NCI-H128 (cell line): ENCODE data around the gene LRCH1.

Source experiments
- DNase-seq: peaks from one replicate; lab custom pipeline; 2025; ENCODE audit not compliant: unreplicated experiment; lab: John Stamatoyannopoulos, UW

The LRCH1 gene

DNA sequence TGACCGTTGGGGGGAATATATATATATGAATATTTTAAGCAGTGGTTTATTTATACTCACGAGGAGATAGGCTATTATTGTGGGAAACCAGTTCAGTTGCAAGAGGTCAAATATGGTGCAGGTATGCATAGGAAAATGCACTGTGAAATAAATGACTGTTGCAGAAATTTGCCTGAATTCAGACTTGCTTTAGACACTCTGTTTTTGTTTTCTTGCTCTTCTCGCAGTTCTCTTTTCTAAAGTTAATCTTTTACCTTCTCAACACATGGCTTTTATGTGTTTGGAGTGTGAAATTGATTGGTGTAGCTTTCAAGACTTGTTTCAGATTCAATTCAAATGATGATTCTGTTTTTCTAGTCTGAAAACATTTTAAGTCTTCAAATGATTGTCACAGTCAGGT, 109.7 kb downstream of the LRCH1 start:
- no peak for DNase-seq

DNA sequence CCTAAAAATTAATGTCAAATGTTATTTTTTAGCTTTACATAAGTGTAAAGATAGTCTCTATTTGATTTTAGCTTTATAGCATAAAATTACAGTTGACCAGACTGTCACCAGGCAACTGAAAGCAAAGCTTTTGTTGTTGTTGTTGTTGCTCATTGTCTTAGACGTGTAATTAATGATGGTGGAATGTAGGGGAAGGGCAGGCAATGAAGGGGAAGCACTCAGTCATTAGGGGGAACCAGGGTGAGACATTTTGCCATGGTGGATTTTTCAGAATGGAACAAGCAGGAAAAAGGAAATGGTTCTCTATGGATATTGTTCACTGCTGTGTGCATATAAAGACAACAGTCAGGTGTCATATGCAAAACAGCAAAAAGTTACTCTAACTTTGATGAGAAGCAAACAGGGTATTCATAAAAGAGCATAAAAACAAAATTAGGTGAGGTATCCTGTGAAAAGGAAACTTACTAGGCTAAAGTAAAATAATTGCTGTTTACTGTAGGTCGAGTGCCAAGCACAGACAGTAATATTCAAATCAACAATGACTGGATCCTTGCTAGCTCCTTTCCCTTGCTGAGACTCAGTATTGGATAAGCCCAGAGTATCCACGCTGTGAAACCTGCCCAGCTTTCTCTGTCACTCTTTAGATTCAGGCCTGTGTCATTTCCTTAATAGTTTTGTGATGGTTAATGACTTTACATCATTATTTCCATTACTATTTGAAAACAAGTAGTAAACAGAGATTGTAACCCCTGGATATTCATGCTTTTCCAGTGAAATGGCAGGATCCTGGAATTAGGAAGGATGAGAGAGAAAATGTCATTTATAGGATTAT, 110.5 kb downstream of the LRCH1 start:
- no peak for DNase-seq

DNA sequence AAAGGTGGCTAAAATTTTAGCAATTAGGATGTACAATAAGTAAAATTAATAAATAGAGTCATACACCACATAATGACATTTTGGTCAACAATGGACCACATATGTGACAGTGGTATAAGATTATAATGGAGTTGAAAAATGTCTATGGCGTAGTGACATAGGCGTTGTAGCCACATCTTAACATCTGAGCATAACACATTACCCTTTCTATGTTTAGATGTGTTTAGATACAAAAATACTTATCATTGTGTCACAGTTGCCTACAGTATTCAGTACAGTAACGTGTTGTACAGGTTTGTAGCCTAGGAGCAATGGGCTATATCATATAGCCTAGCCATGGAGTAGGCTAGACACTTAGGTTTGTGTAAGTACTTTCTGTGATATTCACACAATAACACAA, 111.2 kb downstream of the LRCH1 start:
- no peak for DNase-seq

DNA sequence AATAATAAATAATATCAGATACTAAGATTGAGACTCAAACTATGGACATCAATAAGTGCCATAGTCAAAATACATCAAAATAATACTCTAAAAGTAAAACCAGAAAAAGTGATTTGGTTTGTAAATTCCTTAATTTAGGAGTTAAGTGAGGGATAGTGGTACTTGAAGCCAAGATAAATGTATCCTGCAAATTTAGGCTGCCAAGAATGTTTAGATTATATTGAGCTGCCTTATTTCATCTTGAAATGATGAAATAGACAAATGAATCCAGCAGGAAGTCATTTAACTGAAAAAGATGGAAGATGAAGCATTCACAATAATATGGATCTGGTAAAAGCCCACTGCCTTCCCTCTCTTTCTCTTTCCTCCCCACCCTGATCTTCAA, 112.3 kb downstream of the LRCH1 start:
- no peak for DNase-seq

DNA sequence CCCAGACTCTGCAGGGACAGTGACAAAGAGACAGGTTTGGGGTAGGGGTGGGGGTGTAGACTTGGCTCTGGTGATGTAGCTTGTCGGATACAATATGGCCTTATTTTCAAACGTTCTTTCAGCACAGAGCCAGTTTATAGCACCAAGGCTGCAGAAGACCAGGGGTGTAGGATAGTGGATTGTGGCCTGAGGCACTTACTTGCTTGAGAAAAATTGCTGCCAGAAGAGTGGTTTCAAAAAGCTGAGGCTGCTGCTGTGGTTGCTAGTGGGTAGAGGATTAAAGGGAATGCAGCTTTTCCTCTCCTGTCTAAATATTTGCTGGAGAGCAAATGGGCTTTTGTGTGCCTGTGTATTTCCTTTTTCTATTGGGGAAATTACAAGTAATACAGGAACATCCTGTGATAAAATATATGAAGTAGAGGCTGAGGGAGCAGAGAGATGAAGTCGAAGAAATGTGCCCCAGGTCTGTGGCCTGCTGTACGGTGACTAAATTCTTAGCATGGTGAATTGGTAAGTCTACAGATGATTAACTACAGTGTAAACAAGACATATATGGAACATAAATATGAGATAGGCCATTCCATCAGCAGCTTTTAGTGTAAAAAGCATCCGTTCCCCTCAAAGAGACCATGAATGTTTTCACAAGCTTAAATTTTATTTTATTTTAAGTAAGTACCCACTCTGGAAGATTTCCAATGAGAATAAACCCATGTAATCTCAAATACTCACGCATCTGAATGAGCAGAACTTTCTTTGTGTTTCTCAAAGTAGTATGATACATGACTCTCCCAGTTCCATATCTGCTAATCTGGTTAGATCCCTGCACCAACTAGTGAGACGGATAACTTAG, 112.9 kb downstream of the LRCH1 start:
- DNase-seq: no peak

DNA sequence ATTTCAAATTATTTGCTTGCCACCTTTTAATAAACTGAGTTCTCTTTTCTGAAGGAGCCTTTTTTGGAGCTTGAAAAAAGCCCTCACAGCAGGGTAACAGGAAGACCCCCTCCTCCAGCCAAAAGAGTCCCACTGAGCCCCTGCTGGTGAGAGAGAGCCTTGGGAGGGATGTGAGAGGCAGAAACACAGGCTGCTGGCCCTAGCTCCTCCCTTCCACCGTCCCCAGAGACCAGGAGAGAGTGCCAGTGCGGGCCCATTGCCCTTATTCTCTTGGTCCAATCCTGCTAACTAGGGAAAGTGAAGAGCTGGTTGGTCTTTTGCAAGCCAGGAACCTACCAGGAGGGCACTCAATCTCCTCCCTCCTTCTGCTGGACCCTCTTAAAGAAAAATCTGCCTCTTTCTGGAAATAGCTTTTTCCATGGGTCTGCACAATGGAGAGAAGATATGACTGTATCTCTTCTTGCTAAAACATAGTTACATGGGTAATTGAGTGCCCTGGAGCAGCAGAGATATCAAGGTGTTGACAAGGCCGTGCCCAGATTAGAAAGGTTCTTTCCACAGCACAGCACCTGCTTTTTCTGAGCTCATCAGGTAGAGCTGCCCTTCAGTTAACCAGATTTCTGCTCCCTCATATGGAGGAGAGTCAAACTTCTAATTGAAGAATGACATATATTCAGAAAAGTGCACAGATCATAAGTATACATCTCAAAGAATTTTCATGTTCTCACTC, 113.9 kb downstream of the LRCH1 start:
- DNase-seq: no peak

DNA sequence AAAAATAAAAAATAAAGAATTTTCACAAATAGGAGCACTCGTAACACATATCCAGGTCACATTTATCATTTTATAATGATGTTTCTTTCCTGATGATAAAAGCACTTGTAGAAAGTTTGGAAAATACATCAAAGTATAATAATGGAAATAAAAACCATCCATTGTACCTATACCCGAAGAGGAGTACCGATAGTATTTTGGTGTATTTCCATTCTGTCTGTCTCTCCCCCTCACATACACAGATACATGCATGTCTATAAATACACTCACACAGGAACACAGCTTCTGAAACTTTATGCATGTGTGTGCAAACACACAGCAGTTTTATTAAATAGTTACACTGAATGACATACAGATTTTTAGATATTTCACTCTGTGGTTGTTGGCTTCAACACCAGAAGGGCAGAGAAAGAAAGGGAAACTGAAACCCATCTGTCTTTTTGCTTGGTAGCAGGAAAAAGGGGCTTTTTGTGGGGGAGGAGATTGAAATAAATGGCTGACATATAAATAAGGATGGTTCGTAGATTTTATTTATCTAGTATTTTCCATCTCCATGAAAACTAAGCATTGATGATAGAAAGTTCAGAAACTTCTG, 114.8 kb downstream of the LRCH1 start:
- no peak for DNase-seq

DNA sequence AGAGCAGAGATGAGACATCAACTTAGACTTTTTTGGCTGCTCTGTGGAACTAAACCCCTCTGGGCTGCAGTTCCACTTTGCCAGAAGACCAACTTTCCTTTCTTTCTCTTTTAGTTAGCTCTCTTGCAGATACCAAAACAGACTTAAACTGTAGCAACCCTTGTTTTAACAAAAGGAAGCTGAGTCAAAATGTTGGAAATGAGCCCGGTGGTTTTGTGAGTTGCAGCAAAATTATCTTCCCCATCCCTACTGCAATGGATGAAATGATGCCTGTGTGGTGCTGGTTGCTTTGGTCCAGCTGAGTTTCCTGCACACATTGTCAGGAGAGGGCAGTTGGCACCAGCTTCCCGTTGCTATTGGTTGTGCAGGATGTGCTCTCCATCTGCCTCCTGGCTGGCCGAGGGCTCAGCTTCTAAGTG, 115.3 kb downstream of the LRCH1 start:
- no peak for DNase-seq

DNA sequence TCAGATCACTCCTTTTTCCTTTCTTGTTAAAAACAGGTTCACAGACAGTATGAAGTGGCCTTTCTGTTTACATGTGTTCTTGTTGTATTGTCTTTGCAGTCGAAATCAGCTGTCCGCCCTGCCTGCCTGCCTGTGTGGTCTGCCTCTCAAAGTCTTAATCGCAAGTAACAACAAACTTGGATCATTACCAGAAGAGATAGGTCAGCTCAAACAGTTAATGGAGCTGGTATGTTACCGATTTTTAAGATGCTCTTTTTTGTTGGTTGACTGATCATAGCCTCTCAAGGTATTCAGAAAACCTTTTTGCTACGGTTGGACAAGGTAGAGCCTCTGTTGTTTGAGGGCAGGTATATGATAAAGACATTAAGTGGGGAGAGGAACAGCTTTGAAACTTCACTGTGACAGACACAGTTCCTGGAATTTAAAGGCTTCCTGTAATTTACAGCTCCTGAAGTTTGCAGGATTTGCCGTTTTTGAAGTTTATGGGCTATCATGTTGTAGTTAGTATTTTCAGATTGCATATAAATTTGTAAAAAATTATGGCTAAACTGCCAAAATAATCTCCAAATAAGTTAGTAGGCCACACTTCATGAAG, 116.1 kb downstream of the LRCH1 start:
- no peak for DNase-seq

DNA sequence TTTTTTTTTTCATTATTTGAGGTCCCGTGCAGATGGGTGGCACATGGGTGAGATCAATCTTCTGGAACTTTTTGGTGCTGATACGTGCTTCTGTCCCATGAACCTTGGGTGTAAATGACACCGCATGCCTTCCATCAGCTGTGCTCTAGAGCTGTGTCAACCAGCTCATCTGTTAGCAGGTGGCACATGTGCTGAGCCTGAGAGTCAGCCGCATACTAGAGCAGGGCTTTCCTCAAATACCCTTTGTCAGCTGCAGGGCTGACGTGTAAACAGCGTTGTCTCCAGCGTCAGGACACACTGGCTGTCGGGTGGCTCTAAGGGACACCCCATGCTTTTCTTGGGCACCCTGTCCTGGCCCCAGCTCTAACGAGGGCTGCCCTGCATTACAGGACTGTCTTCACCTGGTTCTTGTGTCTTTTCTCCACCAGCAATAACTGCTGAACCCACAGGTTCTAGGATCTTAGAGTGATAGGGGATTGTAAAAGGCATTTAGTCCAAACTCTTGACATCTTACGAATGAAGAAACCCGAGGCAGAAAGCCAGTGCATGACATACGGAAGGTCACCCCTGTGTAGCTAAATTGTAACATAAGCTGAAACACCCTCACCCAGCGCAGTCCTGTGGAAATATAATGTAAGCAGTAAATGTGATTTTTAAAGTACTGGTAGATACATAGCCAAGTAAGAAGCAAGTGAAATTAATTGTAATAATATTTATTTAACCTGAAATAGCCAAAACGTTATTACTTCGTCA, 119.5 kb downstream of the LRCH1 start:
- DNase-seq: no peak

DNA sequence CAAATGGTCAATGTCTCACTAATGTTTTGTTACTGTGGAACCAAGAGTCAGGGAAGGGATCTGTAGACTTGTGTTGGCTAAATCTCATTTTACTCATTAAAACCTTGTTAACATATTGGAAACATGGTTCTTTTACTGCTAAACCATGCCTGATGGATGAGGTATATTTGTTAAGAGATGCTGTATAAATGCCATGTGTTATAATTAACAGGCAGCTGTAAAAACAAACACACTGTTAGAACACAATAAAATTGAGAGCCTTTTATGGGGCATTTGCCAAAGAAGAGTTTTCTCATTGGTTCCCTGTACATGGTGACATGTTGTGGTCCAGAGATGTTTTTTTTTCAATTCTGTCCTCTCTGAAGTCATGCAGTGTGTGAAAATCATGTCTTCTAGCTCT, 122.0 kb downstream of the LRCH1 start:
- no peak for DNase-seq

DNA sequence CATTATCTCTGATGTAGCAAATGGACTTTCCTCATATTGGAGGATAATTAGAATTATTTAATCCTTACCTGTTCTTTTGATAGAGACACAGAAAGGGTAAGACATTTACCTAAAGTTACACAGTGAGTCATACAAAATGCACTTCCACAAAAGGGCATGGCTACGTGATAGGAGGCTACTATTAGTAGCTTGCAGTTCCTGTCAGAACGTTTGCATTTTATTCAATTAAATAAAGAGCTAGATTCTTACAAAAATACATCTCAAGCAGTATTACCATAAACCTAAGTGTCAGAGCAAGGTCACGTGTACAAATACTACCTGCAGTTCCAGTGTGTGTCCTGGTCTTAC, 123.4 kb downstream of the LRCH1 start:
- DNase-seq: no peak

DNA sequence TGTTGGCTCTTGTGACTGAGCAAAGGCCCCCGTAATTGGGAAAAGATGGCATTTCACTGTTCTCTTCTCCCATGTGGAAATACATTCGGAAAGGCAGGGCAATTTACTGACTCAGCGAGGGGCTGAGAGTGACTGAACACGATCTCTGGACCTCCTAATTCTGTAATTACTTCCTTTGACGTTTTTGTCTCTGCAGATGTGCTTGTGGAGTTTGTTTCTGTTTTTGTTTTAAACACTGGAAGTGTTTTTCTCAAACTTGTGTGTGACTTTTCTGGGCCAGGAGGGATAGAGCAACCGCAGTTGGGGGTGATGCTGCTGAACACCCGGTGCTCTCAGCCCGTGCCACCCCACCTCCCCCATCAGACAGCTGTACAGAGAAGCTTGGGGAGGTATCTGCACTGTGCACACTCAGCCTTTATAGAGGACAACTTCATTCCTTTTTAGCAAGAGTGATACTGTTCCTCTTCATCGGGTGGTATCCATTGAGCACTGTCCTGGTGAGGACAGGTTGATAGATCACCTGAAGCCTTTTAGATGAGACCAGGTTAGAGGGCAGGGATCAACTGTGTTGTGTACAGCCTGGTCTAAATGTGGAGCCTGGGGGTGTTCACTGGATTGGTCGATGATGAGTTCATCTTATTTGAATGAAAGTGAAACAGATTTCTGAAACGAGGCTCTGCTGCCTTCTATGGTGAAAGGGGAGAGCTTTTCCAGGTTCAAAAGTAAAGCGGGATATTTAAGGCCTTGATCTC, 126.6 kb downstream of the LRCH1 start:
- no peak for DNase-seq

DNA sequence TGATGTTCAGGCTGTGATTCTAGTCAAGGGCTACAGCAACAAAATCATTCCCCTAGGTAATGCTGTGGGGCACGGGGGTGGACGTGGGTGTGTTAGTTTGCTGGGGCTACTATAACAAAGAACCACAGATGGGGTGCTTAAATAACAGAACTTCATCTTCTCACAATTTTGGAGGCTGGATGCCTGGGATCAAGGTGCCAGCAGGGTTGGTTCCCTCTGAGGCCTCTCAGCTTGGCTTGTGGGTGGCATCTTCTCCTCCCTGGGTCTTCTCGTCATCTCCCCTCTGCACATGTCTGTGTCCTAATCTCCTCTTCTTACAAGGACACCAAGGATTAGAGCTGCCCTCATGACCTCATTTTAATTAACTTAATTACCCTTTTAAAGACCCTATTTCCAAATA, 129.0 kb downstream of the LRCH1 start:
- no peak for DNase-seq

DNA sequence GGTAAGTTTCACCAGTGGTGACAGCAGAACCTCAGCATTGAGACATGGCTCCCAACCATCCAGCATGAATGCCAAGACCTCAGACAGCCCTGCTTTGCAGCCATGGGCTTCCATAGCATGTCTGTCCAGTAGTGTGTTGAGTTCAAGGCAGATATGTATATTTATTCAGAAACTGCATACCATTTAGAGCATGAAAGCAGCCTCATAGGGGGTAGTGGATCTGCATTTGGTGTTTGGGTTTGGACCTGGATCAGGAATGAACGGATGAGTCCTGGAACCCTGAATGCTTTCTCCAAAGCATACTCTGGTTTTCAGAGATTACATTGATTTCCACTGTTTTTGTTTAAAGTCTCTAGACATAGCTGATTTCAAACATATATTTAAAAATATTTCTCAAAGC, 129.7 kb downstream of the LRCH1 start:
- no peak for DNase-seq

DNA sequence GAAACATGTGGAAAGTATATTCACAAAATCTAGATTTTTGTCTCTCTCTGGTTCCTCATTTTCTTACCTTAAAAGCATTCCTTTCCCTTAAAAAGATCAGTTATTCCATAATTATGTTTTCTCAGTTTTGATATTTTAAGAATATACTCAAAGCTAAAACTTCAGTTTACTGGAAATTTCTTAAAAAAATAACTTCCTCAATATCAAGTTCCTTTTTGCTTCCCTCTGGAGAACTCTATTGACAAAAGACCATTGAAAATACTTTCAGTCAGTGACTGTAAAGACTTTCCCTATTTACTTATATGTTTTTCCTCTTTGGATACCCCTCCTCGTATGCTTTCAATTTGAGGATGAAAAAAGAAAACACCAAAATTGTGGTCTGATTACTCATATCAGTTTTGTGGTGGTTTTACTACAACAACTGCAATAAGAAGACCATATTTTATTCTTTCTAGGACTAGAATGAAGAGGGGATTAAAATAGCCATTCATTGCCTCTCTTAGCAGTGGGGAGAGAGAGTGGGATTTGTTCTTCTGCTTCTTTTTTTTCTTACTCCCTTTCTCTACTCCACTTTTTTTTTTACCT, 130.8 kb downstream of the LRCH1 start:
- DNase-seq: no peak

DNA sequence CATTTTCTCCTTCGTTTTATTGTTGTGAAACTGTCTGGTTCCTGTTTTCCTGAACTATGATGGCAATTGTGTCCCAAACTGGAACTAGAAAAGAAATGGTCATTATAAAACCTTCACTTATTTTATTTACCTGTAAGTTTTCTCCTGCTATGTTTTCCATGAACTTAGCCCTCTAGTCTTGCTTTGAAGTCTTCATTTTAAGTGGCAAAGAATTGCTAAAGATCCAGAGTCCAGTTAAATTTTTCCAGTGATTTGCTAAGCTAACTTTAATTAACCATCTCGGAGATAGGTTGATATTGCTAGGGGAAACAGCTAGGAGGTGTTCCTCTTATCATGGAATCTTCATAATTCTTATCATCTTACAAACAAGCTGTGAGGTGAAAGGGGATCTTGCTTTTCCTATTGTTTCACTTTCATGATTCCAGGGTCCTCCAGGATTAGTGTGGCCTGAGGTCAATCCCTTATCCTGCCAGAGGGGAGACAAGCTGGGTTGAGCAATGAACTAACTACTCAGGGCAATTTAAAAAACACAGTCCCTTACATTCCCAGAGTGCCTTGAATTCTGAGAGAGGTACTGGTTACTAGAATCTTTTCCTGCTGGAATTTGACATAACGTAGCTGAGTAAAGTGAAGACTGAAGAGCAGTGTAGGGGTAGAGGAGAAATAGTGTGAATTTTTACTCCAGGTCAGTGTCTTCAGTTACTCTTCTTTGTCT, 131.5 kb downstream of the LRCH1 start:
- no peak for DNase-seq

DNA sequence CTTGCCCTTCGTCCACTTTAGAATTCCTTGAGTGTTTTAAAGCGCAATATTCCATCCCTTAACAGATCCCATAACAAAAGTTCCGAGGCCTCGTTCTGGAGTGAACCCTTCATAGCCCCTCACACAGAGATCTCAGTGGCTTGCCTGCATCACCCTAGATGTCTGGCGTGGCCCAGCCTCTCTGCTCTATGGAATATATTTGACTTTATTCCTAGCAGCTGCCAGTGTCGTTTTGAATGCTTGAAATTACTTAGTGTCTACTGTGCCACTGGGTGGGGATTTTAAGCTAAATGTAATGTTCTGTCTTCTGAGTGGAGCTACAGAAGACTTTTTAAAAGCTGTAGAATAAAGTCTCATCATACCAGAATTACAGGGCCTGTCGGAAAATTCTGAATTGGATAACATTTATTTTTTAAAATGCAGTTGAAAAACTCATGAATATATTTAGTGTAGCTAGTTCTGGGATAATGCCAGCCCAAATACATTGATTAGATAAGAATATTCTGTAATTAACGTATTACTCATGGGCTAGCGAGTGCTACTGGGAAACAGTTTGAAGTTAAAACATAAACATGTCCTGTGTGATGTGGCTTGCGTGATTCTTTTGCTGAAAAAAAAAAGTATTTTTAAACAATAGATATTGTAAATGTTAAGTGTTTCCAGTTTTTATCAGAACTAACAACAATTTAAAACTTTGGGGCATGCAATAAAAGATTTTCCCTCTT, 132.2 kb downstream of the LRCH1 start:
- no peak for DNase-seq
